Right renal pelvis (tissue), 4 donors: ENCODE data around the gene PRRX2. TPM values are rescaled to one million over a fixed set of nuclear protein-coding genes. Genes with fewer than 3 reads are reported as not detected.

Experiments
- DNase-seq, 4 donors: peaks; one replicate each; pipeline ENCODE4 v3.0.0-alpha.2; 2013; ENCODE audit warnings: low read depth in 4 of 4, low spot score in 3 of 4, missing footprints in 1 of 4
- polyA plus RNA-seq, 4 donors: library from polyadenylated mRNA; unstranded; fragments of 120-200 nt; gene quantifications; one replicate each; pipeline ENCODE4 v1.2.1, GENCODE V29; 2013; ENCODE audit not compliant: insufficient read length in 4 of 4

Gene PRRX2
- polyA plus RNA-seq, 4 donors = 1.1 to 1.8 (median 1.2) TPM

DNA sequence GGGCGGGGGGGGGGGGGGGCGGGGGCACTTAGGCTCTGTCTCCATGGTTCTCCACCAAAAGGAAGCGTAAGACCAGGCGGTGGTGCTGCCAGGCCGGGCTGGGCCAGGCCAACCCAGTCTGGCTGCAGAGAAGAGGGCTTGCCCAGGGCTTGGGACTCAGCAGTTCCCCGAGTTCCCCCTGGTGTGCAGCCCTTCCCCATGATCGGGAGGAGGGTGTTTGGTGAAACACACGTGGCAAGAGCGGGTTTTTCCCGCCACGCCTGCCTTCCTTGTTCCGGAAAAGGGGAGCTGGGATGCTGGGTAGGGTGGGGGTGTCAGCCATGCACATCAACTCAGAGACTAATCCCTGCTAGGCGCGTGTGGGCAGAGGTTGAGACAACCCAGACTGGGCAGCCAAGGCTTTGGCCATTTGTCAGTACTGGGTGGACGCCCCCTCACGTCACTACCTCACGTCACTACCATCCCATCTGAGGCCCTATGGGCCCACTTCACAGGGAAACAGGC is 32.9 kb downstream of the PRRX2 start:
- DNase-seq = no peak

DNA sequence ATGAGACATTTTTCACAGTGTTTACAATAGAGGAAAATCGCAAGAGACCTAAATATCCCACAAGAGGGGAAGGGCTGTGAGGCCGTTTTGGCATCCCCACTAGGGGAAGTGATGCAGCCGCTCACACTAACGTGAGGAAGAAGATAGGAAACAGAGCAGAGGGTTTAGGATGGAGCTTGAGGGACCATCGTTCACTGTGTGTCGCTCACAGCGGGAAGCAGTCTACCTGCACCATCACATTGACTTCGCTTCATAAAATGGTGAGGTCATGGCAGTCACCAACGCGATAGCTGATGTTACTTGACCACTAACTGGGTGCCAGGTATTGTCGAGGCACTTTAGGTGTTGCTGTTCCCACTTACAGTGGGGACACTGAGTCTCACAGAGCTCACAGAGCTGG is 35.6 kb downstream of the PRRX2 start:
- no peak for DNase-seq

DNA sequence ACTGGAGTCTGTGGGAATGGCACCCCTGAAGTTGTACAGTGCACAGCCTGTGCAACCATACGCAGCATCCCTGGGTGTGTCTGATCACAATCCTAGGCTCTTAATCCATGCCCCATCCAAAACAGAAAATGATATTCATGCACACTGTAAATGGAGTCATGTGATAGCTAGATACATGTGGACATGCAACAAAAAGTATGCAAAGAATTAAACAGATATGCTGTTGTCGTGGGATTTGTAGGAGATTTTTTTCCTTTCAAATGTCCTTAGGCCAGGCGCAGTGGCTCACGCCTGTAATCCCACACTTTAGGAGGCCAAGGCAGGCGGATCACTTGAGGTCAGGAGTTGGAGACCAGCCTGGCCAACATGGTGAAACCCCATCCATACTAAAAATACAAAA is 36.1 kb downstream of the PRRX2 start:
- no peak for DNase-seq

DNA sequence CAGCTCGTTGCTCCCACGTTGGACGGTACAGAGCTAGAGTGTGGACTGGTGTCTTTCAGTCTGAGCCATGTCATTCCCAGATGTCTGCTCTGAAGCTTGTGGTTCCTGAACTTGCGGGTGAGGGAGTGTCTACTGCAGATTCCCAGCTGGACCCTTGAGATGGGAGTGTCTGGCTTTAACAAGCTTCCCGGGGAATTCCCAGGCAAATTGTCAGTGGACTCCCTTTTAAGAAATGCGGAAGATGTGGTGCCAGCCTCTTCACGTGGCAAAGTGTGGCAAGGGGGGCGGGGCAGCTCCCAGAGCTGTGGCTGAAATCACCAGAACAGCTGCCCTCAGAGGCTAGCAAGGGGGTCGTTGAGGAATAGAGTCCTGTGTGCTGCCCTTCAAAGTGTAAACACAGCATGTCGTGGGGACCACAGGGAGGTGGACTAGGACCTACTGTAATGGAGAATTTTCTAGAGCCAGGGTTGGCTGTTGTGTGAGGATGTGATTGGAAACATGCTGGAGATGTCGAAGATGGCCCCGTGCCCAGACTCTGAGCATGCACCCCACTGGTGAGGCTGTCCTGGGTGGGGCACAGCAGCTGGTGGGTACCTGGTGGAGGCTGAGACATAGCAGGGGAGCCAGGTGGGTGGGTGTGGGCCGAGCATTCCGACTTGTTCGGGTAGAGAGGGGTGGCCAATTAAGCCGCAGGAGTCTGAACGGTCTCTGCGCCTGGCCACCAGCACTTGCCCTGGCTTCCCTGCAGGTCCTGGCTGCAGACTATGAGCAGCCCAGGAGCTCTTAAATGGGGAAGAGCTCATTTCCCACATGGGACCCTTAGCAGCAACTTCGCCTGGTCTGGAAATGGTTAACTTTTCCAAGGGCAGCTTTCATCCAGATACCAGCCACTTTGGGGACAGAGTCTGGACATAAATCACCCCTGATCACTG is 37.4 kb downstream of the PRRX2 start:
- no peak for DNase-seq

DNA sequence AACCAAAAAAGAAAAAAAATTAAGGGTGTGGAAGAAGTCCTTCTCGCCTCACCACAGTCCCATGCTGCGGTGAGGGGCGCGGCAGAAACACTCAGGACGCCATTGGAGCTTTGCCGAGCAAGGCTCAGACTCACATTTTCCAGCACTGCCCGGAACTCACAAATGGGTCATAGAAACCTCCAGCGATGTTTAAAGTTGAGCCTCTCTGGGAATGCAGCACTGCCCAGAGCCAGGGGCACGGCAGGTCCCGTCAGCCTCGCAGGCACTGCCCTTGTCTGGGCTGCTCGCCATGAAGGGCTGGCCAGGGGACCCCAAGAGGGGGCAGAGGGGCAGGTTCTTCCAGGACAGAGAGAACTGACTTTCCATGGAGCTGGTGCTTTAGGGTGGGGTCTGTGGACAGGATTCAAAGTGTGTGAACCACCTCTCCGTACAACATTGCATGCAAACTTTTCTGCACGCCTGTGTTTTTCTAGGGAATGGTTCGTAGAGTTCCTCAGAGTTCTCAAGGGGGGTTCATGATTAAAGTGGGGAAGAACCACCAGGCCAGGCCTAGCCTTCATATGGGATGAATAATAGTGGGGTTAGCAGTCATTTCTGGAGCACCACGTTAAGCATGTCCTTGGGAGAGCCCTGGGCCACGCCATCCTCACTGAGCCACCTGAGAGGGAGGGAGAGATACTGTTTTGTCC is 38.4 kb downstream of the PRRX2 start:
- DNase-seq = no peak

DNA sequence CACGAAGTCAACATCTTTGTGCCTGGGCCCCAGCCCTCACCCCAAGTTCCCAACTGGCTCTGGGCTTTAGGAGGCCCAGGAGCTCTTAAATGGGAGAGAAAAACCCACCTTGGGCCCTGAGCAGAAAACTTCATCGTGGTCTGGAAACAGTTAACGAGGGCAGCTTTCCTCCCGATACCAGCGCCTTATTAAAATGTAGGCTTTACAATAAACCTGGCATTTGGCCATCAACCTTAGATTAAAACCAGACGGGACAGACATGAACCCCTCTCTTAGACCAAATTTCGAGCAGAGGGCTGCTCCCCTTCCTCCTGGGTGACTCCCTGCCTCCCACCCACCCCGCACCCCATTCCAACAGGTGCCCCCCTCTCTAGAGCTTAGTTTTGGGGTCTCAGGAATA is 39.4 kb downstream of the PRRX2 start:
- no peak for DNase-seq

DNA sequence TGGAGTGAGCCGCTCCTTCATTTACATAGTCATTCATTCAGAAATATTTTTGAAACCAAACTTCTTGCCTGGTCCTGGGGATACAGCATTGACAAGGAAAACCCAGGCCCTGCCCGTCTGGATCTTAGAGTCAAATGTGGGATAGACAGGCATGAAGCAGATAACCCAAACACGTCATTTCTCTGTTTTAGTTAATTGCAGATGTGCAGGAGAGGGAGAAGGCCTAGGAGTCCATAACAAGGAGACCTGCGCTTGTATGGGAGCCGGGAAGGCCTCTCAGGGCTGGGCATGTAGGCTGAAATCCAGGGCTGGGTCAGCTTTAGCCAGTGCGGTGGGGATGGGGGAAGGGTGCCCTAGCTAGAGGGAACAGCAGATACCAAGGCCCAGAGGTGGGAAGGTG is 43.3 kb downstream of the PRRX2 start:
- no peak for DNase-seq

DNA sequence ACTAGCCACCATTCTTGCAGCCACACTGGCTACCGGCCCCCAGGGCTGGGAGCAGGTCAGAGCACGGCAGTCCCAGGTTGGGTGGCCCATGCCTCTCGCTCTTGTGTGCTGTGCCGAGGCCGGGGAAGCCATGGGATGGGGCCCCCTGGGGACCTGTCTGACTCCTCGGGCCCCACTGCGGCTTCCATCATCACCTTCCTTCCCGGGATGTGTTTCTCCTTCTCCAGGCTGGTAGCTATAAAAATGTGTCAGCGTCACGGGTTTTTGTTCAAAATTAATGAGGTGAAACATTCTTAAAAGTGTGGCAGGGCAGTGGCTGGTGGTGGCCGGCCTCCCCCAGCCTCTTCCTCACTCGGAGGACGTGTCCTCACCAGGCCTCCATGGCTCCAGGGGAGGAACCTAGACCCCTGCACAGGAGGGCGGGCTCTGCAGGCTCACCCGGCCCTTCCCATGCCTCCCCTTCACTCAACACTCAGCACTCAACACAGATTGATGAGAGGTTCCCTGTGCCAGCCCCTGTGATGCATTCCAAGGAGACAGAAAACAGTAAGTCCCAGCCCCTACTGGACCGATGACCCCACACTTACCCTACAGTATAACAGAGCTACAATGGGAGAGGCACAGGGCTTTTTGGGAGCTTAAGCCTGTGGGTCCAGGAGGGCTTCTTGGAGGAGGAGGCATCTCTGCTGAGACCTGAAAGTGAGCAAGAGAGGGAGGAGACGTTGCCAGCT is 44.2 kb downstream of the PRRX2 start:
- DNase-seq = no peak

DNA sequence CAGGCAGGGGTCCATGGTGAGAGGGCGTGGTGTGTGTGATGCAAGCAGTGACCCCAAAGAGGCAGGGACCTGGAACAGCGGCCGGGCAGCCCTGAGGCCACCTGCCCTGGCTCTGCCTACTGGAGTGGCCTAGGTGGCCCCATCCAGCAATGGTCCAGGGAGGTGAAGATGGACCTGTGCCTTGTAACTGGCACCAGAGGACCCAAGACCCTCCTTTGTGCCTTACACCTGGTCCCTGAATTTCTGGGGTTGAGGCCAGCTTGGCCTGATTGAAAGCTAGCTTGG is 44.7 kb downstream of the PRRX2 start:
- DNase-seq = no peak

DNA sequence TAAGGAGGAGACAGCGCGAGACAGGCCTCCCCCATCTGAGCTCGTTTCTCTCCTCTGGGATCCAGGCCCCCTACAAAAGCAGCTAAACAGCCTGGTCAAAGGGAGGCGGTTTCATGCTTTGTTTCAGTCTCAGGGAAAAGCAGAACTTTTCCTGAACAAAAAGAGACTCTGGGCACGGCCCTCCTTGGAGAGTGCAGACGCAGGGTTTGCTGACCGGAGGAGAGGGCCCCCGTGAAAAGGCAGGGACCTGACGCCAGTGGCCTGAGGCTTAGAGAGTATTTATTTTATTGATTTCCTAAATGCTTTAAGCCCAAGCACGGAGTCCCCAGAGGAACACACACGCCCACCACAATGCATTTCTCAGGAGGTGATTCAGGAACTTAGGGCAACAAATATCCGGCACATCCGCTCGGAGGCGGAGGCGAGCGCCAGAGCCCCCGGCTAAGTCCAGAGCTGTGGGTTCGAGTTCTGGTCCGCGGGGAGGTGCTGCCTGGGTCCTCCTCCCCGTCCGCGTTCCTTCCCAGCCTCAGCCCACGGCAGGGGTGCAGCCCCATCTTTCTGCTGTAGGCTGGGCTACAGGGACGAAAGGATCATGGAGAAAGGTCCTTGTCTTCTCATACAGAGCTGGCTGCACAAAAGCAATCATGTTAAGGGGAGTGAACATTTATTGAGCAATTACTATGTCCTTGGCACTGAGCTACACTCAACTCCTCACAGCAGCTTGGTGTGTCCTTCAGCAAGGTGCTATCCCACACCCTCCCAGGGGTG is 47.4 kb downstream of the PRRX2 start:
- no peak for DNase-seq

DNA sequence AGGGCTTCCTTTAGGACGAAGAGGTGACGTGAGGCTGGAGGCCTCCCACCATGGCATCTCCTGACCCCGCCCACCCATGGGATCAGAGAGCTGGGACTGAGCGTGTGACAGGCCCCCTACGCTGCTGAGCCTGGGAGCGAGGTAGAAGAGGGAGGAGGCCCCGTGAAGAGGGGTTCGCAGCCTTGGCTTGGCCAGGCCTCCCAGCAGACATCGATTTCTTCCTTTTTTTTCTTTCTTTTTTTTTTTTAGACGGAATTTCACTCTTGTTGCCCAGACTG is 47.9 kb downstream of the PRRX2 start:
- no peak for DNase-seq

DNA sequence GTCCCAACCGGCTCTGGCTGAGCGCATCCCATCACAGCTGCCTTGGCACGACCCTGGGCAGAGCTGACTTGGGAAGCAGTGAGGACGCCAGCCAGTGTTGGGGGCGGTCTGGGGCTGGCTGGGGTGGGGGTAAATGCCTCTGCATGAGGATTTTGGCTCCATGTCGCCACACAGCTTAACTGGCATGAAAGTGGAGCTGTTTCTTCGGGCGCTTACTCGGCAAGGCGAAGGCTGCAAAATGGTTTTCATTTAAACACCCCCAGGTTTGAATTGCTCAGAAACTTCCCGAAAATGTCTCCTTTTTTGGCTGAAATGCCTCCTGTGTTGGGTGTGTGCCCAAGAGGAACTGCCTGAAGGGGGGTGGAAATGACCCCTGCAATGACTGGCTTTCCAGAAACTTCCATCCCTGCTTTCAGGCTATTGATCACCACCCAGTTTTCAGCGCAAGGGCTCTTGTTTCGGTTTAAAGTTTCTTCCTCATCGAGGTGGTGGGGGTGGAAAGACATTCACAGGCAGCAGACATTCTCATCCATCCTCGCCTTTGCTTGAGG is 49.1 kb downstream of the PRRX2 start:
- DNase-seq = no peak

DNA sequence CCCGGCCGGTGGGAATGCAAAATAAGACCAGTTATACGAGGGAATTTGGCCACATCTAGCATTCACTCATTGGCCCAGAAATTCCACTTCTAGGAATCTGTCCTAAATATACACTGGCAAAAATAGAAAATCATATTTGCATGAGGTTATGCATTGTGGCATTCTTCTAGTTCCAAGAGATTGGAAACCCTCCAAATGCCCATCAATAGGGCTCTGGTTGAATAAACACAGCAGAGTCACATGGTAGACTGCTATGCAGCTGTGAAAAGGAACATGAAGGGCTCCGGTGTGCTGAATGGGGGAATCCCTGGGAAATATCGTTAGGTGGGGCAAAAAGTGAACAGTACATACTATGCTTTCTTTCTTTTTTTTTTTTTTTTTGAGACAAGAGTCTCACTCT is 50.6 kb downstream of the PRRX2 start:
- no peak for DNase-seq

DNA sequence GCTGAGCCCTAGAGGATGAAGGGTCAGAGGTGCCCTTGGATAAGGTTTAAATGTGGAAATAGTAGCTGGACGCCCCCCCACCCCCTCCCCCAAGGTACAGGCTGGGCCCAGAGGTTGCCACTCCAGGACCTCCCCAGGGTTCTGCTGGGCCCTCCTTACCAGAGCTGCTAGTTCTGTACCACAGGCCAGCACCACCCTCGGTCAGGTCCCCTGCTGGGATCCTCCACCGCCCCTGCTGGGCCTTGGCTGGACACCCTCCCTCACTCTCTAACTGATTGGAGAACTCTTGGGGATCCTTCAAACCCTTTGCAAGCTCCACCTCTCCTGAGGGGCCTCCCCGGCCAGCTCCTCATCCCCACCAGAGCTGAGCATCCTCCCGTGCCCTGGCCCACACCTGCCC is 52.5 kb downstream of the PRRX2 start:
- DNase-seq = no peak

DNA sequence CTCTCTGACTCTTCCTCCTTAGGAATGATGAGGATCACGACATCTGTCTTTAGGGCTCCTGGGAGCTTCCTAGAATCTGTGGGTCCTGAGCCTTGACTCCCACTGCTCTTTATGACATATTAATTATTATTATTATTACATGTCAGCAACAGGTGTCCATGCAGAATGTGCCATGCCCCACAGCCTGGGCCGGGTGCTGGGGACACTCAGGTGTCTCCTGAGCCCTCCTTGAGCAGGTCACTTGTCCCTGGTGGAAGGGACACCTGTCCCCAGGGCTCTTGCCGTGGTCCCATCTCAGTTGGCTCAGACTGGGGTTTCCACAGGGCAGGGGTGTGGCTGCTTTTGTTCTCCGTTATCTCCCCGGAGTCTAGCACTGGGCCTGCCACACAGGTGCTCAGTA is 53.2 kb downstream of the PRRX2 start:
- no peak for DNase-seq

DNA sequence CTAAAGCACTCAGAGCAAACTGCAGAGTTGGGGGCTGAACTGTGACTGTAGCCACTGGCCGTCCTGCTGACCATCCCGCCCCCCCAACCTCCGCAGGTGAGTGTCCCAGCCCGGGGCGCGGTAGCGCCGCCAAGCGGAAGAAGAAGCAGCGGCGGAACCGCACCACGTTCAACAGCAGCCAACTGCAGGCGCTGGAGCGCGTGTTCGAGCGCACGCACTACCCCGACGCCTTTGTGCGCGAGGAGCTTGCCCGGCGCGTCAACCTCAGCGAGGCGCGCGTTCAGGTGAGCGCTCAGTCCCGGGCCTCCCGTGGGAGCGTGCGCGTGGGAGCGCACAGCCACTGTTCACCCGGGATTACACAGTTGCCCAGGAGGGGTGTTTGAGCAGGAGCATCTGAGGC is 53.7 kb downstream of the PRRX2 start:
- no peak for DNase-seq

DNA sequence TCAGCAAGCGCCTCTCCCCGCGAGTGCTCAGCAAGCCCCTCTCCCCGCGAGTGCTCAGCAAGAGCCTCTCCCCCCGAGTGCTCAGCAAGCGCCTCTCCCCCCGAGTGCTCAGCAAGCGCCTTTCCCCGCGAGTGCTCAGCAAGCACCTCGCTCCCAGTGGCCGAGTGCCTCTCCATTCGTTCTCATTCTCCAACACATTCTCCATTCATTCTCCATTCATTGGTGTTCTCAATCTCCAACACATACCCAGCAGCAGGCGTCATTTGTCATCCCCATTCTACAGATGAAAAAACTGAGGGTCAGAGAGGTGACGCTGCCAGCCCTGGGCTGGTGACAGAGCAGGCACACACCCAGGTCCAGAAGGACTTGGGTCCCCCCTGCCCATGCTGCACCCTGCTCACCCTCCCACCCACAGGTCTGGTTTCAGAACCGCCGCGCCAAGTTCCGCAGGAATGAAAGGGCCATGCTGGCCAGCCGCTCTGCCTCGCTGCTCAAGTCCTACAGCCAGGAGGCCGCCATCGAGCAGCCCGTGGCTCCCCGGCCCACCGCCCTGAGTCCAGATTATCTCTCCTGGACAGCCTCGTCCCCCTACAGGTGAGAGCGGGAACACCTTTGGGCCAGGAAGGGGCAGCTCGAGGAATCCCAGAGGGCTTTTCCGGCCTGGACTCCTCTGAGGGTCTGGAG is 54.9 kb downstream of the PRRX2 start:
- no peak for DNase-seq

DNA sequence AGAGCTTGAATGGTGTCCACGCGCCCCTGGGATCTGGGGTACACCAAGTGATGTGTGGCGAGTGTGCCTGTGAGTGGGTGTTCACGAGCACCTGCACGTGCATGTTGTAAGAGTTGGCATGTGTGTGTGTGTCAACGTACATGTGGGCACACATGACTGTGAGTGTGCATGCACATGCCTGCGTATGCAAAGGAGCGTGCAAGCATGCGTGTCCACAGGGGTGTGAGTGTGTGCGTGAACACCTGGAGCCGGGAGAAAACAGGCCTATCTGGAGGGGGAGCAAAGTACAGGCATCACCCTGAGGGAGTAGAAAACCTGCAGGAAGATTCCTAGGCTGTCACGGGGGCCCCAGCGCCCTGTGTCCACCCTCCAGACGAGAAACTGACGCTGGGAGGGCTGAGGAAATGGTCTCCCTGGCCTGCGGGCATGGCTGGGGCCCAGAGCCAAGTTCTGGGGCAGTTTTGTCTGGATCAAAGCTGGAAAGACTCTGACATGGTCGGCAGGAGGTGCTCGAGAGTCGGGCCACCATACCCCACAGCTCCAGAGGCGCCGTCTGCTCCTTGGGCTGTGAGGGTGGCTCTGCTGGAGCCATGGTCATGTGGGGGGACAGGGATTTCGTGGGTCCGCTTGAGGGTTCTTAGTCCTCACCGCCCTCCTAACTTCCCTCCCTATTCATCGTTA is 55.6 kb downstream of the PRRX2 start:
- no peak for DNase-seq

DNA sequence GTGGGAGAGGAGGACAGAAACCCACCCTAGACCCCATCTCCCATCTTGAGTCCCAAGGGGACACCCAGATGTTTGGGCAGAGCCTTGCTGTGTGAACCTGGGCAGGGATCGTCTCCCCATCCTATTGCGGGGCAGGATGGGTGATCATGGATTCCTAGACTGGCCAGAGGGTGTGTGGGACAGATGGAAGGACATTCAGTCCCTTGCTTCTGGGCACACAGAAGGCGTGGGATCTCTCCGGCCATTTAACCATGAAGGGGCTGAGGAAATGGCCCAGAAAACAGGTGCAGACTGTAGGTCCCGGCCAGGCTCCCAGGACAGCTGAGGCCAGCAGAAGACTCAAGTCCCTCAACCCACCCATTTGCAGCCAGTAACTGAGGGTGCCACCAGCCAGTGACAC is 57.5 kb downstream of the PRRX2 start:
- no peak for DNase-seq
